Measurements from ENCODE around the gene CDK17. TPM values are rescaled to one million over a fixed set of nuclear protein-coding genes. Genes with fewer than 3 reads are reported as not detected.

Gene CDK17
- total and polyA plus RNA-seq, 8 donors, result 32.1 to 67.9 (median 53.2) TPM

DNA sequence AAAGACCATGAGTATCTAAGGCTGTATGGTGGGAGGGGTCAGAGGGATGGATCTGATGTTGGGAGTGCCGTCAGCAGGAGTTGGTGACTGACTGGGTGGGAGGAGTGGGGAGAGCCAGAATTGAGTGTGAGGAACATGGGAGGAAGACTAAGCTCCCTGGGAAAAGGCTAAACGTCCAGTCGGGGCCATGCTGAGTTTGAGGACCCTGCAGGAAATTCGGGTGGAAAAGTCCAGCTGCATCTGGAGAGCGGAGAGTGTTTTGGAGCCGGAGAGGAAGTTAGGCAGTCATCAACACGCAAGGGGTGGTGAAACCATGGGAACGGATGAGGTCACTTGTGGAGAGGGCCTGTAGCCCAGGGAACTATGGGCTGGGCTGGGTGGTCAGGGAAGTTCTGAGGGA lies 145.2 kb downstream of the CDK17 start:
- intact Hi-C loops (cut with DNase I), result no loop called here

DNA sequence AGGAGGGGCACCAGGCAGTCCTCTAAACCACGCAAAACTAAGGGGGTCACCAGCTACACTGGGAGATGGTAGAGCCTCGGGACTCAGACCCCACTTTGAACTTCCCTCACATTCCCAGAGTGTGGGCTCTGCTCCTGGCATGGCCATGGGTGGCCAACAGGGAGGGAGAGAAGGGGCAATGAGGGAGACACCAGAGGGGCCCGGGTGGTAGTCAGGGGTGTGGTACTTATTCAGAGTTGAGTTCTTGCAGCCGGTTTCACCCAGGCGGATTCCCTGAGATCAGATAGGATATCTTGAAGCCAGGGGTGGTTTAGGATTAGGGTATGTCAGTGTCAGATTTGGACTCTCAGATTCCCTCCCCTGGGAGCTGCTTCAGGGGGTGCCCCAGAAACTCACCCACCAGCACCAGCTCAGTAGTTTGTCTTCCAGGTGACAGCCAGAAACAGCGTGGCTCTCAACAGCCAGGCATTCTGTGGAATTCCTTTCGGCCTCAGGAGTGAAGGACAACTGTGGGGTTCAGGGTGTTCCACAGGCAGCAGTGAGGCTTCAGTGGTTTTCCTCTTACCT lies 150.0 kb downstream of the CDK17 start:
- ATAC-seq (no peak), DNase-seq (no peak)
- TF ChIP-seq, protein P1, sequence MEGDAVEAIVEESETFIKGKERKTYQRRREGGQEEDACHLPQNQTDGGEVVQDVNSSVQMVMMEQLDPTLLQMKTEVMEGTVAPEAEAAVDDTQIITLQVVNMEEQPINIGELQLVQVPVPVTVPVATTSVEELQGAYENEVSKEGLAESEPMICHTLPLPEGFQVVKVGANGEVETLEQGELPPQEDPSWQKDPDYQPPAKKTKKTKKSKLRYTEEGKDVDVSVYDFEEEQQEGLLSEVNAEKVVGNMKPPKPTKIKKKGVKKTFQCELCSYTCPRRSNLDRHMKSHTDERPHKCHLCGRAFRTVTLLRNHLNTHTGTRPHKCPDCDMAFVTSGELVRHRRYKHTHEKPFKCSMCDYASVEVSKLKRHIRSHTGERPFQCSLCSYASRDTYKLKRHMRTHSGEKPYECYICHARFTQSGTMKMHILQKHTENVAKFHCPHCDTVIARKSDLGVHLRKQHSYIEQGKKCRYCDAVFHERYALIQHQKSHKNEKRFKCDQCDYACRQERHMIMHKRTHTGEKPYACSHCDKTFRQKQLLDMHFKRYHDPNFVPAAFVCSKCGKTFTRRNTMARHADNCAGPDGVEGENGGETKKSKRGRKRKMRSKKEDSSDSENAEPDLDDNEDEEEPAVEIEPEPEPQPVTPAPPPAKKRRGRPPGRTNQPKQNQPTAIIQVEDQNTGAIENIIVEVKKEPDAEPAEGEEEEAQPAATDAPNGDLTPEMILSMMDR (IDR thresholded peaks at IDR 0.05), result no peak
- H3K4me3 ChIP-seq, result no peak overlapping the region
- H3K27me3 ChIP-seq, result no peaks in the 10 kb centered on the region
- peaks cover 0 to 74% of the 10 kb centered on the region in 2 donors for H3K36me3 ChIP-seq
- H3K4me1 ChIP-seq, result peaks cover 6 to 16% of the 10 kb centered on the region in 2 donors
- intact Hi-C loops (cut with DNase I), result no loop called here
- H3K27ac ChIP-seq, result no peak overlapping the region
- H3K9me3 ChIP-seq, result no peaks in the 10 kb centered on the region

More for the DNA sequence above, 145.2 kb downstream of the CDK17 start:
- ATAC-seq (peak; percentile 77), DNase-seq (peak in 2 of 4 donors; percentile 61 to 62)
- no peak overlapping the region for H3K4me3 ChIP-seq
- H3K27ac ChIP-seq, result peak overlapping the region; percentile 34 to 40
- peaks cover 9 to 32% of the 10 kb centered on the region in 2 donors for H3K4me1 ChIP-seq
- H3K36me3 ChIP-seq, result peaks cover 0 to 62% of the 10 kb centered on the region in 2 donors
- TF ChIP-seq, protein P1 (IDR thresholded peaks at IDR 0.05), result no peak
- no peaks in the 10 kb centered on the region for H3K9me3 ChIP-seq
- H3K27me3 ChIP-seq, result no peaks in the 10 kb centered on the region

DNA sequence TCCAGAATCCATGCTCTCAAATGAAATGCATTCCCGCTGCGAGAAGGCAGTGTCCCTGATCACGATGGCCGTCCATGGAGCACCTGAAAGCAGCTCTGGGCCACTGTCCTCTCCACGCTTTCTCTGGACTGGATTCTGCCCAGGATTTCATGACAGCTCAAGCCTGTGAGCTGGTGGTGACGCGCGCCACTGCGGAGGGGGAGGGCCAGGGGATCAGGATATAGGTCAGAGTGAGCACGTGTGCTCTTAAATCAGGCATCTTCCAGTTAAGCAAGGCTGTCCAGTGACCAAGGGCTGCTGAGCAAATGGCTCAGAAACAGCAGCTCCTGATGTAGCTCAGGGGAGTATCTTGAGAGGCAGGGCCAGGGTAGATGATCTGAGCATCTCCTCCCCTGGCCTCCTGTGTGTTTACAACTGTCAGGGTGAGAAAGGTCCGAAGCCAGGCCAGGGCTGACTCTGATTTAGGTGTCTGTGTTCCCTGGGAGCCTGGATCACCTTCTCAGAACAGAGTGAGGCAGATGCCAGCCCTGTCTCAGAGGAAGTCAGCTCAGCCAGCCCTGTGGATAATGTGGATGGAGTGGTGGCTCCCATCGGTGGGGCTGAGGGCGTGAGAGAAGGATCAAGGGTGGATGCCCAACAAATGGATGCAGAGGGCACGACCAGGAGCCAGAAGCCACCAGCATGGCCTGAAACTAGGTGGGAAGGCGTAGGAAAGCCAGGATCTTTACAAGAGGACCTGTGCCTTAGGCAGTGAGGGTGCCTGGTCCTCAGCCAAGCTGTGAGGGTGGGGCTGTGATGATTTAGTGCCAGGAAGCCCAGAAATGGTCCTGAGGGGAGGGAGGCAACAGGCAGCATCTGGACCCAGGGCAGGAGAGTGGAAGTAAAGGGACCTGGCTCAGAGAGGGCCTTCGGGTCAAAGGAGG lies 150.8 kb downstream of the CDK17 start:
- H3K4me1 ChIP-seq, result peaks cover 4 to 9% of the 10 kb centered on the region in 2 donors
- intact Hi-C loops (cut with DNase I), result no loop called here
- DNase-seq (no peak), ATAC-seq (peak; percentile 27)
- peaks cover 0 to 81% of the 10 kb centered on the region in 2 donors for H3K36me3 ChIP-seq
- H3K27ac ChIP-seq, result no peak overlapping the region
- TF ChIP-seq, protein P1 (IDR thresholded peaks at IDR 0.05), result no peak
- H3K4me3 ChIP-seq, result no peak overlapping the region
- no peaks in the 10 kb centered on the region for H3K9me3 ChIP-seq
- no peaks in the 10 kb centered on the region for H3K27me3 ChIP-seq

DNA sequence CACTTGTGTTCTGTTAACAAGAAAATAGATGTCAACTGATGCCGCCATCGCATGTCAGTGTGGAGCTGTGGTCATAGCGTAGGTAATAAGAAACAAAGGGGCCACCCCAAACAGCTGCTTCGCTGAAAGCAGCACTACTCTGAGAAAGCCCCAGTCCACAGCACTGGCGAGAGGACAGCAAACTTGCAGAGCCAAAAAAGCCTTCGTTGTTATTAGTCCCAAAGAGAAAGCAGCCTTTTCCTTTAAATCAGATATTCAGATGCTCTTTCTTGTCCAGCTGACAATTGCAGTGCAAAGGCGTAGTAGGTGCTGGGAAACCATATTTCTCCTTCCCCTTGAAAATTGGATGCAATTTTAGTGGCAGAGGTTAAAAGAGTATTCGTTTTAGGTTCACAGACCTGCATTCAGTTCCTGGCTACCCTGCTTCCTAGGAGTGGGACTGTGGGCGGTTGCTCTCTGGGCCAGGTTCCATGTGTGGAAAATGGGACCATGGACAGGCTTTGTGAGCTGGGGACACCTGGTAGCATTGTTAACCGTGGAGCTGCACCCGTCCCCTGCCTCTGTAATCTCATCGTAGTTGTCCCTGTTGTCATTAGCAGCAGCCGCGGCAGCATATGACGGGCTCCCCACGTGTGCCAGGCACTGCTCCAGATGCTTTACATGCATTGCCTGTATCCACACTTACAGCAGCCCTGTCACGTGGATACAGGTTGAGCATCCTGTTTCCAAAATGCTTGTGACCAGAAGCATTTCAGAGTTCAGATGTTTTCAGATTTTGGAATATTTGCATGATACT lies 151.9 kb downstream of the CDK17 start:
- ATAC-seq, result no peak
- intact Hi-C loops (cut with DNase I), result no loop called here

More for the DNA sequence above, 151.9 kb downstream of the CDK17 start:
- H3K27ac ChIP-seq, result no peak overlapping the region
- peaks cover 0 to 86% of the 10 kb centered on the region in 2 donors for H3K36me3 ChIP-seq
- TF ChIP-seq, protein P1 (IDR thresholded peaks at IDR 0.05), result no peak
- no peaks in the 10 kb centered on the region for H3K27me3 ChIP-seq
- no peaks in the 10 kb centered on the region for H3K9me3 ChIP-seq
- no peak overlapping the region for H3K4me3 ChIP-seq
- DNase-seq, result no peak
- peaks cover 0 to 5% of the 10 kb centered on the region in 2 donors for H3K4me1 ChIP-seq
